Adipose tissue (tissue), 3 donors: ENCODE data around the gene HEXB. TPM values are rescaled to one million over a fixed set of nuclear protein-coding genes. Genes with fewer than 3 reads are reported as not detected.
"Not testable (repeated sequence)": the region's sequence is repeated elsewhere in the genome, so short reads cannot be mapped to it uniquely, and the experiment has no call there.

ENCODE experiments used
- H3K27ac ChIP-seq: one replicate; pipeline ENCODE4 v1.5.1; 2013; ENCODE audit warnings: low read depth, low read length
- WGBS, 3 donors: extraction: QIAGEN DNeasy Blood & Tissue Kit; methylation state at CpG; one replicate each; pipeline ENCODE4 v1.1.7; 2013; 5-methylcytosine and 5-hydroxymethylcytosine counted together
- polyA plus RNA-seq, 3 donors: library from polyadenylated mRNA; stranded (reverse); fragments of 200-250 nt; gene quantifications; one replicate each; pipeline ENCODE4 v1.2.3, GENCODE V29; 2013
- donor health status: healthy with polysubstance abuse.
- donor health status: Bipolar disorder and iron deficiency.
- donor health status: healthy.

Gene HEXB
- polyA plus RNA-seq, 3 donors: 47.0 to 73.6 (median 68.6) TPM

- 79 to 88% (median 84%) methylated on average over 5 of the region's 5 CpGs for WGBS, 3 donors
- H3K27ac ChIP-seq: no peak overlapping the region
Observed at GRCh38 chr5:74653991-74654390, 31.0 kb upstream of the HEXB start.

DNA sequence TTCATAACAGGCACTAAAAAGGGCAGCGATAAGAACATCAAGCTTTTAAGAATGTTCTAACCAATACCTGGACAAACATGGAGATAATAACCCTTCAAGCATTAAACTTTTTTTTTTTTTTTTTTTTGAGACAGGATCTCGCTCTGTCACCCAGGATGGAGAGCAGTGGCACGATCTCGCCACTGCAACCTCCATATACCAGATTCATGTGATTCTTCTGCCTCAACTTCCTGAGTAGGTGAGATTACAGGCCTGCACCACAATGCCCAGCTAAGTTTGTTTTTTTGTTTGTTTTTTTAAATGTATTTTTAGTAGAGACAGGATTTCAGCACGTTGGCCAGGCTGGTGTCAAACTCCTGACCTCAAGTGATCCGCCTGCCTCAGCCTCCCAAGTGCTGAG, 29.8 kb upstream of the HEXB start:
- no peak overlapping the region for H3K27ac ChIP-seq
- 83 to 88% (median 85%) methylated on average over 6 of the region's 6 CpGs for WGBS, 3 donors

DNA sequence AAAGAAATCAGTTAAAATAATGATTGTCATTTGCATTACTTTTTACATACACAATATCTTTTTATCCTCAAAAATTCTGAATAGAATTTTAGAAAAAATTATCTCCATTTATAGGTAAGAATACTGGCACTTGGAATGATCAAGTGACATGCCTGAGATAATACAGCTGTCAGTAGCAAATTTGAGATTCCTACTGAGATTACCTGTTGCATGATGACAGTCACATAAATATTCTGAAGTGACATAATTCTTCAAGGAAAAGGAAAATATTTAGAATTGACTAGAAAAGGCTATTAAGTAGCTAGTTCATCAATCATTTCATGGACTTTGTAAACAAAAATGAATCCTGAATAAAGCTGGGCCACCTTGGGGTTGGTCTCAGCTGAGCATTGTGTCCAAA, 29.3 kb upstream of the HEXB start:
- H3K27ac ChIP-seq: no peak overlapping the region

DNA sequence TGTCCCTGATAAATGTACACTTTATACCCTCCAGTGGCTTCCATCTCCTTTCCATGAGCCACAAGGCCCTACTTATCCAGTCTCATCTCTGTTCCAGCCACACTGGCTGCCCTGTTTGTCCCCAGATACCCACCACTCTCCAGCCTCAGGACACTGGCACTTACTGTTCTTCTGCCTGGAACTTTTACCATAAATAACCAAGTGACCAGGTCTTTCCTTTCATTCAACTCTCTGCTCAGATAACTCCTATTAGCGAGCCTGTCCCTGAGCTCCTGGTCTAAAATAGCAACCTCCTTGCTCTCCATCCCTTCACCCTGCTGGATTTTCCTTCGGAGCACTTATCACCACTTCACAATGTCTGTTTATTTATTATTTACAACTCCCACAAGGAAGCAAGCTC, 27.9 kb upstream of the HEXB start:
- H3K27ac ChIP-seq: no peak overlapping the region
- 67 to 81% (median 76%) methylated on average over 2 of the region's 2 CpGs for WGBS, 3 donors

DNA sequence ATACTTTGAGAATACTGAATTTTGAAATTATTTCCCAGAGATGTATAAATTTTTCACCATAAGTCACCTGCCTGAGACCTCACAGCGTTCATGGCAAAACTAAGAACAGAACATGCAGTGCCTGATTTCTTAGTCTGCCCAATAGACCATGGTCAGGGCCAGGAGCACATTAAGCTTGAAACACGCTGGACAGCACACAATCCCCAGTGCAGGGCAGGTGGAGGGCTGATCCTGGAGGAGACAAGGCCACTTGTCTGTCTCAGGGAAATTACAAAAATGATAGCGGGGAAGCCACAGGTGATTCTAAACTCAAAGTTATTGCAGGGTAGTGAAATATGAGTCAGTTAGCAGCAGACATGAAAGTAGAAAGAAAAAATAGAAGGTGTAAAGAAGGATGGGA, 25.9 kb upstream of the HEXB start:
- no peak overlapping the region for H3K27ac ChIP-seq
- WGBS, 3 donors: 70 to 96% (median 89%) methylated on average over 3 of the region's 3 CpGs

DNA sequence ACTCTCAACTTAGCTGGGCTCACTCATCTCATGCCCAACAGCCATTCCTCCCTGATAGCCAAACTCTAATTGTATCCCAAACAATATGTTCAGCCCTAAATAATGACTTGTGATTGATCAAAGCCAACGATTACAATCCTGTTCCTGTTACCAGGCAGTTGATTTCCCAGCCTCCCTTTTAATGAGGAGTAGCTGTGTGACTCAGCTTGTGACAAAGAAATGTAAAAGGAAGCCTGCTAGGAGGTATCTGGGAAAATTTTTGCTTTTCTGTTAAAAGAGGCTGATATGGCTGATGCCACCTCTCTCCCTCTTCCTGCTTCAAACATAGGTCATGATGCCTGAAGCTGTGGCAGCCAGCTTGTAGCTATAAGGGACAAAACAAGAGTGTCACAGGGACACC, 24.9 kb upstream of the HEXB start:
- H3K27ac ChIP-seq: no peak overlapping the region
- WGBS, 3 donors: 63 to 93% (median 78%) methylated on average over 1 of the region's 1 CpG

DNA sequence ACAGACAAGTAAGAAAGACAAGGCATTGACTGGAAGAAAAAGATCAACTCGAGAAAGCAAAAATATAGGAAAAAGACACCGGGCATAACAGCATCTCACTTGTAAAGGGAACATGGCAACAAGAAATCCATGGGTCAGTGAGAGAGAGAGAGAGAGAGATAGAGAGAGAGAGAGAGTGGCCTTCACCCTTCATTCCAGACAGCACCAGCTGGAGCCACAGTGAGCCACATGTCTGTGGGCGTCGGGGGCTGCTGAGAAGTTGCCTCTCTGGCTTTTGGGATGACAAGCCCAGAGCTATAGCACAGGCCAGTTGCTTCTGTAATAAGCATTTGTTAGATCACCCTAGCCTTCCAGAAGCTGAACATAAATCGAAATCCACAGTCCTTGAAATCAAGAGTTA, 24.2 kb upstream of the HEXB start:
- 83 to 94% (median 89%) methylated on average over 5 of the region's 5 CpGs for WGBS, 3 donors
- H3K27ac ChIP-seq: no peak overlapping the region

DNA sequence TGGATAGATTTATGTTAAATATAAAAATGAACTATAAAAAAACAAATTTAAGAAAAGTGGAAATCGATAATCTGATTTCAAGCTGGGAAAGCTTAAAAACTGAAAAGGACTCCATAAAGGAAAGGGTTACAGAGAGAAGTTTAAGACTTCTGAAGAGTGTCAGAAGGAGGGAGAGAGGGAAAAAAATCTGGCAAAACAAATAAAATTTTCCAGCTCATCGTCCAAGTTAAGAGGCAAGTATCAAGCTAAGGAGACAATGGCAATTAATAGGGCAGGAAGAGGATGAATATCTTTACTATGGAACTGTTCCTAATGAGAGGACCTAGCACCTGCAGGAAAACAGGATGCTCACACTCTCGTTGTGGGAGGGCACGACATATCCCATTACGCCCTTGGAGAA, 20.5 kb upstream of the HEXB start:
- WGBS, 3 donors: 49 to 74% (median 61%) methylated on average over 5 of the region's 5 CpGs

GRCh38 chr5:74665273-74665672, 19.8 kb upstream of the HEXB start:
- 26 to 66% (median 30%) methylated on average over 2 of the region's 2 CpGs for WGBS, 3 donors
- no peak overlapping the region for H3K27ac ChIP-seq

More for the DNA sequence above, 20.5 kb upstream of the HEXB start:
- H3K27ac ChIP-seq: no peak overlapping the region

GRCh38 chr5:74665816-74666215, 19.2 kb upstream of the HEXB start:
- WGBS, 3 donors: 52 to 72% (median 62%) methylated on average over 1 of the region's 1 CpG
- H3K27ac ChIP-seq: no peak overlapping the region

DNA sequence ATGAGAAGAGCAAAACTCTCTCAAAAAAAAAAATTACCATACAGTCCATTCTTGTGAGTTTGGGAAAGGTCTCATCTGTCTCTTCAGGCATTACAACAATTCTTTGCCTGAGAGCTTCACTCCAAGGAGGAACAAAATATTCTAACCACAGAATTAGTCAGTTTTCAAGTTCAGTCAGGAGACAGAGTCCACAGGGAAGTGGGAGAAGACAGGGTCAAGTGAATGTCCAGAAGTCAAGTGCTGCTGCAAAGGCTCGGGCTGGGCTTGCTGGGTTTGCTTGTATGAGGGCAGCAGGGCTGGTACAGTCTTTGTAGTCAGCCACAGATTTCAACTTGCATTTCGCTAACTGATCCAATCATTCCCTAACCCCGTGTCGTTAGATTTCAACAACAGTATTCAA, 17.6 kb upstream of the HEXB start:
- no peak overlapping the region for H3K27ac ChIP-seq
- WGBS, 3 donors: 71 to 92% (median 88%) methylated on average over 4 of the region's 4 CpGs

DNA sequence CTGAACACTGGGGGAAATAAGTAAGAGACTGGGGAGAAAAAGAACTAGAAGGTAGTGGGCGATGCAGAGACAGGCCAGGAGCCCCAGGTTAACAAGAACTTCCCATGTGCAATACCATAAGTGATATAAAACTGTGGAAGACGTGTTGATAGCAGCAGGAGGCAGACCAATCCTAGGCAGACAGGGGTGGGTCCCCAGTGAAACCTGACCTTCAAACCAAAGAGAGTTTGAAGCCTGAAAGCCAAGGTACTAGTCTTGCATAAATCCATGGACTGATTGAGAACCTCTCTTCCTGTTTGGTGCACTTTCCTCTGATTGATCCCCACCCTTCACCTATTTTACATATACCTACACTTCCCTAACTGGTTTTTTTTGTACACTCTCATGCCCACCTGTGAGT, 15.2 kb upstream of the HEXB start:
- H3K27ac ChIP-seq: no peak overlapping the region
- WGBS, 3 donors: 80 to 88% (median 87%) methylated on average over 2 of the region's 2 CpGs

DNA sequence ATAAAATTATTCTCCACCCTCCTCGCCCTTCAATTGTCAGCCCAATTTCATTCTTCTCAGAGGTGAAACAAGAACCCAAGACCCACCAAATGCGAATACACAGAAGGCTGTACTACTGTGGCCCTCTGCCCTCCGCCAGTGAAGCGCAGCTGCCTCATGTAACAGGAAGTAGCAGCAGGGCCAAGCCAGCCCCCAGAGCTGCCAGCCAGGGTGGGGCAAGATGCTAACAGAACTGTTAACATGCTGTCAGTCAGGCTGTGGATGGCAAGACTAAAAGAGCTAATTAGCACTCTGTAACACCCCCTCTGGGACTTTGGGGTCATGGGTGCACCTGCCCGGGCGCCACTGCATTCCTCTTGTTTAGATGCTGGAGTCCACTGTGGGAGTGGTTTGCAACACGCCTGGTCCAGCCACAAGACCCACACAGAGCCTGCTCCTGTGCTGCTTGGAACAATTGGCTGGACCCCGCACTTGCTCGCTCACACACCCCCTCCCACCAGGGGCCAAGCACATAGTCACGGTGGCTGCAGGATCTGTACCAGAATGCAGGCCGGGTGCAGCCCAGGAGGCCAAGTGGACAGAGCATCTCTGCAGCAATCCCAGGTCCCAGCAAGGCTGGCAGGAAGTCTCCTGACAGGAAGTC, 14.5 kb upstream of the HEXB start:
- H3K27ac ChIP-seq: no peak overlapping the region
- 76 to 88% (median 82%) methylated on average over 11 of the region's 11 CpGs for WGBS, 3 donors

DNA sequence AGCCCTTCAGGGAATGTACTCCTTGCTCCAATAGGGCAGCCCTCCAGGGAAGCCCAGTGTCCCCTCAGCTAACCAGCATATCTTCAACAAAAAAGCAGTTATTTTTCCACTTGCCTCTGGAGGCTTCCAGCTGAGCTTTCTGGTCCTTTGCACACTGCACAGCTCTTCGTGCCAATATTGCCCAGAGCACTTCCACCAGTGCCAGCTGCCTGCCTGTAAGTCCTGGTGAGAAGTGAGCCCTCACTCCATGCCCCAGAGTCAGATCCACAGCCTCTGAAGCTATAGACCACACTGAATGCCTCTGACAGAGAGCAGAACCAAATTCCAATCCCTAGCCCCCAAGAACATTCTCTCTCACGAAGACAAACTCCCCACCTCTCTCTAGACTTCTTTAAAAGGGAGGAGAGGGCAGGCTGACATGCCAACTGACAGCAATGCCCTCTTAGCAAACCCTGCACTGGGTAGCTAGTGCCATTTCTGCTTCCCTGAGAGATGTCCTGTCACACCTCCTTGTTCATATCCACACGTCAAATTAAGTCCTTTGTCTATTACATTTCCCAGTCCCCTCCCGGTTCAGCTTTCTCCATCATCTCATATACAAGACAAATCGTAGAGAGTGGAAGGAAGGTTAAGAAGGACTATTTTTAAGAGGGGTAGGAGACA, 12.7 kb upstream of the HEXB start:
- 58 to 70% (median 63%) methylated on average over 5 of the region's 5 CpGs for WGBS, 3 donors
- no peak overlapping the region for H3K27ac ChIP-seq

- no peak overlapping the region for H3K27ac ChIP-seq
- 52 to 57% (median 53%) methylated on average over 6 of the region's 6 CpGs for WGBS, 3 donors
Observed at GRCh38 chr5:74673011-74673790, 11.8 kb upstream of the HEXB start.

DNA sequence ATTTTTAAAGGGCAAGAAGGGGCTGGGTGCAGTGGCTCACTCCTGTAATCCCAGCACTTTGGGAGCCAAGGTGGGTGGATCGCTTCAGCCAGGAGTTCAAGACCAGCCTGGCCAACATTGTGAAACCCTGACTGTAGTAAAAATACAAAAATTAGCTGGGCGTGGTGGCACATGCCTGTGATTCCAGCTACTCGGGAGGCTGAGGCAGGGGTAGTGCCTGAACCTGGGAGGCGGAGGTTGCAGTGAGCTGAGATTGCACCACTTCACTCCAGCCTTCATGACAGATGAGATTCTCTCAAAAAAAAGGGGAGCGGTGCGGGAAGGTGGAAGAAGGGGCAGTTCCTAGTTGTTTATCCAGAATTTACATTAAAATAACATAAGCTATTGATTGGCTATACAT, 8.6 kb upstream of the HEXB start:
- WGBS, 3 donors: 91 to 95% (median 92%) methylated on average over 6 of the region's 6 CpGs

GRCh38 chr5:74678123-74678522, 6.9 kb upstream of the HEXB start:
- not testable (repeated sequence) for H3K27ac ChIP-seq
- 77 to 98% (median 95%) methylated on average over 3 of the region's 3 CpGs for WGBS, 3 donors

More for the DNA sequence above, 8.6 kb upstream of the HEXB start:
- H3K27ac ChIP-seq: not testable (repeated sequence)

DNA sequence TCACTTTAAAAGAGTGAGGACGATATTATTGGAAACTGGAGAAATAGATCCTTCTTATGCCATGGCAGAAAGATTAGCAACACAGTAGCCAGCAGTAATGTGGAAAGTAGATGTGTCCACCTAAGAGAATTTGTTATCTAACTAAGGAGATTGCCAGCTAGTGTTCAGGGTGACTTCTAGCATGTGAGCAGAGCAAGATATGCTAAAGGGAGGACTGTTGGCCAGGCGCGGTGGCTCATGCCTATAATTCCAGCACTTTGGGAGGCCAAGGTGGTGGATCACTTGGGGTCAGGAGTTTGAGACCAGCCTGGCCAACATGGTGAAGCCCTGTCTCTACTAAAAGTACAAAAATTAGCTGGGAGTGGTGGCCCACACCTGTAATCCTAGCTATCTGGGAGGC, 5.7 kb upstream of the HEXB start:
- WGBS, 3 donors: 91 to 93% (median 93%) methylated on average over 3 of the region's 3 CpGs
- not testable (repeated sequence) for H3K27ac ChIP-seq

- no peak overlapping the region for H3K27ac ChIP-seq
- 63 to 81% (median 79%) methylated on average over 4 of the region's 4 CpGs for WGBS, 3 donors
Observed at GRCh38 chr5:74679966-74680365, 5.1 kb upstream of the HEXB start.
